DOHH2 (cell line): ENCODE data around the gene BRAF.

ENCODE experiments used
- EZH2phosphoT487 ChIP-seq: fragments of 200-600 bp; sonication (generic); IDR thresholded peaks from 2 replicates; pipeline ENCODE4 v1.6.1; 2017; ENCODE audit warnings: borderline replicate concordance, mild to moderate bottlenecking, antibody characterized with exemption, low read length, moderate library complexity, mixed read lengths
- TF ChIP-seq, protein P1 (sequence below): fragments of 200-600 bp; sonication (generic); IDR thresholded peaks from one replicate; pipeline ENCODE4 v1.5.1; 2014; ENCODE audit warnings: antibody characterized with exemption, mild to moderate bottlenecking, low read depth, low read length; ENCODE audit not compliant: poor library complexity, severe bottlenecking

DNA sequence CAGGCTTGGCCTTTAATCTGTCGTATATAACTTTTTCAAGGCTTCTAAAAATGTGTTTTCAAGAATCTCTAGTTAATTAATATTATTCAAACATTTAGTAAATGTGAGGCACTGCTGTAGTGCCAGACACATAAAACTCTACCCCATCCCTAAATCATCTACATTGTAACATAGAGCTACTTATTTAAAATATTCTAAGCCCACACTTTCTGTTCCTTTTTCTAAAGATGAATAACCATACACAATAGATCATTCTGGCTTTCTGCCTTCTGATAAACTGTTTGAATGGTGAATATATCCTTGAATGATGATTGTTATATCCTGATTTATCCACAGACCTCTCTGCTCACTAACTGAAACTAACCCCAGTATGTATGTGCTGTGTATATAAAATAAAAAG, 41.4 kb downstream of the BRAF start:
- TF ChIP-seq, protein P1, sequence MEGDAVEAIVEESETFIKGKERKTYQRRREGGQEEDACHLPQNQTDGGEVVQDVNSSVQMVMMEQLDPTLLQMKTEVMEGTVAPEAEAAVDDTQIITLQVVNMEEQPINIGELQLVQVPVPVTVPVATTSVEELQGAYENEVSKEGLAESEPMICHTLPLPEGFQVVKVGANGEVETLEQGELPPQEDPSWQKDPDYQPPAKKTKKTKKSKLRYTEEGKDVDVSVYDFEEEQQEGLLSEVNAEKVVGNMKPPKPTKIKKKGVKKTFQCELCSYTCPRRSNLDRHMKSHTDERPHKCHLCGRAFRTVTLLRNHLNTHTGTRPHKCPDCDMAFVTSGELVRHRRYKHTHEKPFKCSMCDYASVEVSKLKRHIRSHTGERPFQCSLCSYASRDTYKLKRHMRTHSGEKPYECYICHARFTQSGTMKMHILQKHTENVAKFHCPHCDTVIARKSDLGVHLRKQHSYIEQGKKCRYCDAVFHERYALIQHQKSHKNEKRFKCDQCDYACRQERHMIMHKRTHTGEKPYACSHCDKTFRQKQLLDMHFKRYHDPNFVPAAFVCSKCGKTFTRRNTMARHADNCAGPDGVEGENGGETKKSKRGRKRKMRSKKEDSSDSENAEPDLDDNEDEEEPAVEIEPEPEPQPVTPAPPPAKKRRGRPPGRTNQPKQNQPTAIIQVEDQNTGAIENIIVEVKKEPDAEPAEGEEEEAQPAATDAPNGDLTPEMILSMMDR, result no peak
- no peak for TF ChIP-seq EZH2phosphoT487
